ENCODE measurements around the gene CLEC7A. TPM values are rescaled to one million over a fixed set of nuclear protein-coding genes. Genes with fewer than 3 reads are reported as not detected.

The CLEC7A gene
- total RNA-seq, 1 experiment from 2014 or later = not detected

DNA sequence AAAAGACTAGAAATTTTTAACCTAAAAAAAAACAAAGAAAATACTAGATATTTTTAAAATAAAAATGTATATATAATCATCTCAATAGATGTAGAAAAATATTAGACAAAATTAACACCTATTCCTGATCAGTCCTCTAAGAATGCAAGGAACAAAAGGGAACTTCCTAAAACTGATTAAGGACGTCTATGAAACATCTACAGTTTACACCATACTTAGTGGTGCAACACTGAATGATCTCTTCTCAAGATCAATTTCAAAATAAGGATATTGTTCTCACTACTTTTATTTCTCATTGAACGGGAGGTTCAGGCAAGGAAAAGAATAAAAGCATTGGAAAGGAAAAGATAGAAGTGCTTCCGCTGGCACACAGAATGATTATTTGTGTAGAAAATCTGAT lies 26.0 kb upstream of the CLEC7A start:
- Histone ChIP-seq H4K8ac (replicated peaks; ENCODE audit: insufficient read length, low read depth, low read length) (no peak overlapping the region), H3K79me2 (ENCODE audit: insufficient read depth, low read length) (no peaks in the 10 kb centered on the region), H3K4me1 (ENCODE audit: insufficient read depth, low read length) (no peaks in the 10 kb centered on the region; the same call in 1 of the 2 replicates), H2AK5ac (ENCODE audit: insufficient read length, low read length) (no peak overlapping the region), H2BK5ac (ENCODE audit: insufficient read length, low read length) (no peak overlapping the region), H2BK120ac (ENCODE audit: low read depth, low read length, poor library complexity, severe bottlenecking) (no peak overlapping the region), H3K79me1 (ENCODE audit: insufficient read depth, low read depth, low read length, poor library complexity, severe bottlenecking) (no peaks in the 10 kb centered on the region), H4K91ac (ENCODE audit: insufficient read length, low read depth, low read length) (no peak overlapping the region), H3K23ac (ENCODE audit: insufficient read length, low read depth, low read length) (no peak overlapping the region), H3K27me3 (ENCODE audit: insufficient read depth, low read length) (no peaks in the 10 kb centered on the region), H3K4ac (ENCODE audit: low read depth, low read length) (no peak overlapping the region), H4K5ac (ENCODE audit: insufficient read length, low read depth, low read length) (no peak overlapping the region), H3T11ph (ENCODE audit: low read length) (no peak overlapping the region), H2BK12ac (ENCODE audit: insufficient read length, low read depth, low read length) (no peak overlapping the region), H2AFZ (ENCODE audit: low read length) (no peak overlapping the region), H3K9me3 (ENCODE audit: control insufficient read depth, low read depth, low read length) (no peaks in the 10 kb centered on the region), H3K4me2 (ENCODE audit: insufficient read depth, insufficient read length, low read length) (no peak overlapping the region), H2BK15ac (ENCODE audit: low read depth, low read length) (no peak overlapping the region), H2BK20ac (ENCODE audit: low read depth, low read length, poor library complexity, severe bottlenecking) (no peak overlapping the region), H4K20me1 (ENCODE audit: control insufficient read depth, insufficient read depth, insufficient read length) (no peaks in the 10 kb centered on the region), H3K56ac (ENCODE audit: insufficient read length, low read depth, low read length) (no peak overlapping the region), H3K27ac (ENCODE audit: insufficient read length, low read depth, low read length) (no peak overlapping the region), H3K14ac (ENCODE audit: insufficient read depth, low read length) (no peak overlapping the region), H3K23me2 (ENCODE audit: insufficient read length, low read depth, low read length, poor library complexity, severe bottlenecking) (peaks cover 9% of the 10 kb centered on the region), H3K18ac (ENCODE audit: insufficient read length, low read depth, low read length) (no peak overlapping the region), H3K9ac (ENCODE audit: extremely low read depth, insufficient read length, low read length) (no peak overlapping the region)
- TF ChIP-seq, protein P1, sequence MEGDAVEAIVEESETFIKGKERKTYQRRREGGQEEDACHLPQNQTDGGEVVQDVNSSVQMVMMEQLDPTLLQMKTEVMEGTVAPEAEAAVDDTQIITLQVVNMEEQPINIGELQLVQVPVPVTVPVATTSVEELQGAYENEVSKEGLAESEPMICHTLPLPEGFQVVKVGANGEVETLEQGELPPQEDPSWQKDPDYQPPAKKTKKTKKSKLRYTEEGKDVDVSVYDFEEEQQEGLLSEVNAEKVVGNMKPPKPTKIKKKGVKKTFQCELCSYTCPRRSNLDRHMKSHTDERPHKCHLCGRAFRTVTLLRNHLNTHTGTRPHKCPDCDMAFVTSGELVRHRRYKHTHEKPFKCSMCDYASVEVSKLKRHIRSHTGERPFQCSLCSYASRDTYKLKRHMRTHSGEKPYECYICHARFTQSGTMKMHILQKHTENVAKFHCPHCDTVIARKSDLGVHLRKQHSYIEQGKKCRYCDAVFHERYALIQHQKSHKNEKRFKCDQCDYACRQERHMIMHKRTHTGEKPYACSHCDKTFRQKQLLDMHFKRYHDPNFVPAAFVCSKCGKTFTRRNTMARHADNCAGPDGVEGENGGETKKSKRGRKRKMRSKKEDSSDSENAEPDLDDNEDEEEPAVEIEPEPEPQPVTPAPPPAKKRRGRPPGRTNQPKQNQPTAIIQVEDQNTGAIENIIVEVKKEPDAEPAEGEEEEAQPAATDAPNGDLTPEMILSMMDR (conservative IDR thresholded peaks at IDR 0.05) = no peak
- no CpG with 5 or more reads among the region's 3 CpGs for WGBS (ENCODE audit: extremely low coverage, insufficient read length, low lambda C conversion rate)
- peaks cover 0 to 7% of the 10 kb centered on the region in 2 experiments; a peak in 3 of 4 replicates for H3K4me1 Mint-ChIP-seq
- DNase-seq = no peak
- H3K9me3 Mint-ChIP-seq = peaks cover 0 to 2% of the 10 kb centered on the region in 2 experiments; a peak in 2 of 5 replicates
- no peaks in the 10 kb centered on the region; a peak in 1 of 7 replicates for H3K36me3 Mint-ChIP-seq (ENCODE audit: insufficient read depth in 1 of 3, low read depth in 3 of 3)
- no peak overlapping the region for H3K27ac Mint-ChIP-seq
- H3K4me3 Mint-ChIP-seq = no peak overlapping the region
- H3K27me3 Mint-ChIP-seq (ENCODE audit: low read depth) = peaks cover 4% of the 10 kb centered on the region; the same call in 1 of the 2 replicates
